BLaER1 (cell line): ENCODE data around the gene ADGRF1.

Experiments
- H3K27ac ChIP-seq: shearing (Covaris generic); formaldehyde crosslinking; 2 replicates; pipeline ENCODE4 v1.8.1; 2022
- H3K27me3 ChIP-seq: shearing (Covaris generic); formaldehyde crosslinking; 2 replicates; pipeline ENCODE4 v1.8.1; 2022
- H3K36me3 ChIP-seq: shearing (Covaris generic); formaldehyde crosslinking; 2 replicates; pipeline ENCODE4 v1.8.1; 2022
- H3K4me1 ChIP-seq: shearing (Covaris generic); formaldehyde crosslinking; 2 replicates; pipeline ENCODE4 v1.8.1; 2022
- H3K4me2 ChIP-seq: shearing (Covaris generic); formaldehyde crosslinking; 2 replicates; pipeline ENCODE4 v1.8.1; 2022
- H3K4me3 ChIP-seq: shearing (Covaris generic); formaldehyde crosslinking; 2 replicates; pipeline ENCODE4 v1.8.1; 2022
- H3K9ac ChIP-seq: shearing (Covaris generic); formaldehyde crosslinking; 2 replicates; pipeline ENCODE4 v1.8.1; 2022
- H3K9me3 ChIP-seq: shearing (Covaris generic); formaldehyde crosslinking; 2 replicates; pipeline ENCODE4 v1.8.1; 2022
- H4K20me1 ChIP-seq: shearing (Covaris generic); formaldehyde crosslinking; 2 replicates; pipeline ENCODE4 v1.8.1; 2022
- Cebpa-rat ChIP-seq: shearing (Covaris generic); IDR thresholded peaks from 2 replicates; pipeline ENCODE4 v1.8.1; 2022

The ADGRF1 gene

DNA sequence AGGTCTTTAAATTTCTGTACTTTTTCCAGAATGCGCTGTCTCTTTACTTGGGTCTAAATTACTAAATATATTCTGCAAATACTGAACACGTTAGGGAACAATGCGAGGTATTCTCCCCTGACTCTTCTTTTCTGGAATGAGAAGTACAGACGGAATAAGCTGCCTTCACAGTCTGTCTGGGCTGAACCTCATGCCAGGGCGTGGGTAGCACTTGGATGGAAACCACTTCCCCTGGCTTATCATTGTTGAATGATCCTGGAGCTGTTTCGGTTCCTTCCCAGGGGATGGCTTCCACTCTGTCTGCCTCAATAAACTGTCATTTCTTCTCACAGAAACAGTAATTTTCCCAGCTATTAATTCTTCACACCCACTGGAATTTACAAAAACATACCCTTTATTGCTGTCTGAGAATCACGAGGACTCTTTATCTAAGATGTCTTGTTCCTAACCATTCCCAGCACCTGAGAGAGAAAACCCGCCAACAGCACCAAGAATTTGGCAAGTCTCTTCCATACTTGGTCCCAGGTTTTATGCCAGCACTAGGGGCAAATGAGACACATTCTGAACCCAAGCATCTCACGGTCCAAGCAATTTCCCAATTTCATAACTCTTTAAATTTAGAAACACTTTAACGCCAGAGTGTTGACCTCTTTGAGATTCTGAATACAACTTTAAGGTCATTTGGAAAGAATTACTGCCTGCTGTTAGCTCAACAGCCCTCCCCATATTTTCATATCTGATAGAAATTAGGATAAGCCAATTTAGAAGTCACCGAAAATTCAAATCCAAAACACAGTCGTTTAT is 77.2 kb downstream of the ADGRF1 start:
- H3K27ac ChIP-seq, result no peak overlapping the region
- TF ChIP-seq Cebpa-rat, result no peak
- no peaks in the 10 kb centered on the region for H3K27me3 ChIP-seq
- H3K4me3 ChIP-seq, result no peak overlapping the region
- H4K20me1 ChIP-seq, result no peaks in the 10 kb centered on the region
- H3K4me1 ChIP-seq, result no peaks in the 10 kb centered on the region
- no peaks in the 10 kb centered on the region for H3K9me3 ChIP-seq
- H3K36me3 ChIP-seq, result no peaks in the 10 kb centered on the region
- H3K4me2 ChIP-seq, result no peak overlapping the region
- no peak overlapping the region for H3K9ac ChIP-seq

DNA sequence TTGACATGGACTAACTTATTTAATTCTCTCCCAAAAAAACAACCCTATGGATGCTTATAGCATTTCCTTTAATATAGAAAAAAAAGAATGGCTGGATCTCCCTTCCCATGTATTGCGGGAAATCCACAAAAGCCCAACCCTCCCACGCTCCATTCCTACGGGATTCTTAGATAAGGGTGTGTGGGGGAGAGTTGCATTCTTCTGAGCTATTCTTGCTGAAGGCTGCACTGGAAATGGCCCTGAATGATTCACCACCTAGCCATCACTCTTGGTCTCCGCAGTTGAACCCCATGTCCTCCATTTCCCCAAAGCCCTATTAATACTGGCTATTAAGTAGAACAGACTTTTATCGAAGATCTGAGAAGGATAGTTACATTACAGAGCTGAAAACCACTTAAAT is 78.5 kb downstream of the ADGRF1 start:
- Histone ChIP-seq H3K4me2 (no peak overlapping the region), H3K27ac (no peak overlapping the region), H3K4me3 (no peak overlapping the region), H3K36me3 (no peaks in the 10 kb centered on the region), H4K20me1 (no peaks in the 10 kb centered on the region), H3K9me3 (no peaks in the 10 kb centered on the region), H3K9ac (no peak overlapping the region), H3K27me3 (no peaks in the 10 kb centered on the region), H3K4me1 (no peaks in the 10 kb centered on the region)
- no peak for TF ChIP-seq Cebpa-rat

DNA sequence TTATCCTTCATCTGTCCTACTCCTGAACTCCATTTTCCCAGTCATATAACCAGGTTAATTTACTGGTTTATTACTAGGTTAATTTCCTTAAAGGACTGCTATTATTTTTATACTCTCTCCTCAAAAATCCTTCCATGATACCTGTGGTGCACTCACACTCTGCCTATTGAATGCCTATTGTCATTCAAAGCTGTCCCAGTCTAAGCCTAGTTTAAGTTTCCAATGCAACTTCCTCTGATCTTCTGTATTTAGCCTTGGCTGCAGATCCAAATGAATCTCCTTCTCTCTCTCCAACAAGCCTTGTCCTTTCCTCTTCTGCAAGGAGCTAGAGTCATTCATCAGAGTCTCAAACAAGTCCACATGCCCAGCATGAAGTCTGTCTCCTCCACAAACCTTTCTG is 79.1 kb downstream of the ADGRF1 start:
- Histone ChIP-seq H3K4me3 (no peak overlapping the region), H4K20me1 (no peaks in the 10 kb centered on the region), H3K4me2 (no peak overlapping the region), H3K27me3 (no peaks in the 10 kb centered on the region), H3K36me3 (no peaks in the 10 kb centered on the region), H3K4me1 (no peaks in the 10 kb centered on the region), H3K9me3 (no peaks in the 10 kb centered on the region), H3K27ac (no peak overlapping the region), H3K9ac (no peak overlapping the region)
- TF ChIP-seq Cebpa-rat, result no peak

DNA sequence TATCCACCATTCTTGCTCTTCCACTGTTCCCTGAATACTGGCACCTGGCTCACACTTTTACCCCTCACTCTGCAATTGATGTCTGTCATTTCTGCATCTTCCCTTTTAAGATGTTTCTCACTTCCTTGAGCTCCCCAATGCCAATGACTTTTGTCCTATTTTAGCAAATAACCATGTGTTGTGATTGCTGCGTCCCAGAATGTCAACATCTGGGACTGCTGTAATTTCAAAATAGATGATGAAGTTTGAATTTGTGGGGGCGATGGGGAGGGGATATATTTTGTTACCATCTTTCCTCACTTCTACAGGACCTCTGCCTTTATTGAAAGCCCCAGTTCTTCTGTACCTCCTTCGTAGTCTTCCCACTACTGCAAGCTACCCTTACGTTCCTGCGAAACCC is 80.4 kb downstream of the ADGRF1 start:
- Histone ChIP-seq H3K4me3 (no peak overlapping the region), H3K9ac (no peak overlapping the region), H3K27ac (no peak overlapping the region), H3K4me1 (no peaks in the 10 kb centered on the region), H3K27me3 (no peaks in the 10 kb centered on the region), H4K20me1 (no peaks in the 10 kb centered on the region), H3K9me3 (no peaks in the 10 kb centered on the region), H3K4me2 (no peak overlapping the region), H3K36me3 (no peaks in the 10 kb centered on the region)
- TF ChIP-seq Cebpa-rat, result no peak

DNA sequence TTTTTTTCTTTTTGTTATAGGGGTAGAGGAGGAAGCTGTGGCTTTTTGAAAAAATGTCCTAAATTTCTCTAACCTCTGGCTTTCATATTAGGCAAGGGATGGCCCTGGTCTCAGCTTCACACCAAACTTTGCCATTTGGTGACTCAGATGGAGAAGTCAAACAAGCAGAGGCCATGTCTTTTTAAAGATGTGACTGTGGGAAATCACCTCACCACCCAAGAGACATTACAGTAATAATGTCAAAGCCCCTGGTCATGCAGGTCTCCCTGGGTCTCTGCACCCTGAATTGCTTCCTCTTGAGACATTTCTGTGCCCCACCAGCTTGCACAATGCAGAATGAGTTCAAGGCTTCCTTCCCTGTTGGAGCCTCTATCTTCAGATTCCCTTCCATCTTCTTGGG is 80.9 kb downstream of the ADGRF1 start:
- no peaks in the 10 kb centered on the region for H4K20me1 ChIP-seq
- H3K9me3 ChIP-seq, result no peaks in the 10 kb centered on the region
- H3K27me3 ChIP-seq, result no peaks in the 10 kb centered on the region
- no peaks in the 10 kb centered on the region for H3K36me3 ChIP-seq
- no peak for TF ChIP-seq Cebpa-rat
- H3K27ac ChIP-seq, result no peak overlapping the region
- H3K4me1 ChIP-seq, result no peaks in the 10 kb centered on the region
- no peak overlapping the region for H3K9ac ChIP-seq
- H3K4me3 ChIP-seq, result no peak overlapping the region
- H3K4me2 ChIP-seq, result no peak overlapping the region

DNA sequence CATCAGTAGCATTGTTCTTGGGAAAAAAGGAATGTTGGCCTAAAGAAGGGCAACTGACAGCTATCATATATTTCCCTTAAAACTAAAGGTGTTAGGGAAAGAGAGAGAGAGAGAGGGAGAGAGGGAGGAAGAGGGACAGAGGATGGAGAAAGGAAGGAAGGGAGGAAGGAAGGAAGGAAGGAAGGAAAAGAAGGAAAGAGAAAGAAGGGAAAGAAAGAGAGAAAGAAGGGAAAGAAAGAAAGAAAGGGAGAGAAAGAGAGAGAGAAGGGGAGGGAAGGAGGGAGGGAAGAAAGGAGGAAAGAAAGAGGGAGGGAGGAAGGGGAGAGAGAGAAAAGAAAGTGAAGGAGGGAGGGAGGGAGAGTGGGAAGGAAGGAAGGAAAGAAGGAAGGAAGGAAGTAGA is 82.7 kb downstream of the ADGRF1 start:
- no peaks in the 10 kb centered on the region for H3K27me3 ChIP-seq
- H3K36me3 ChIP-seq, result no peaks in the 10 kb centered on the region
- TF ChIP-seq Cebpa-rat, result no peak
- H3K4me2 ChIP-seq, result no peak overlapping the region
- no peaks in the 10 kb centered on the region for H3K4me1 ChIP-seq
- H3K9ac ChIP-seq, result no peak overlapping the region
- no peaks in the 10 kb centered on the region for H3K9me3 ChIP-seq
- H3K4me3 ChIP-seq, result no peak overlapping the region
- no peaks in the 10 kb centered on the region for H4K20me1 ChIP-seq
- H3K27ac ChIP-seq, result no peak overlapping the region

DNA sequence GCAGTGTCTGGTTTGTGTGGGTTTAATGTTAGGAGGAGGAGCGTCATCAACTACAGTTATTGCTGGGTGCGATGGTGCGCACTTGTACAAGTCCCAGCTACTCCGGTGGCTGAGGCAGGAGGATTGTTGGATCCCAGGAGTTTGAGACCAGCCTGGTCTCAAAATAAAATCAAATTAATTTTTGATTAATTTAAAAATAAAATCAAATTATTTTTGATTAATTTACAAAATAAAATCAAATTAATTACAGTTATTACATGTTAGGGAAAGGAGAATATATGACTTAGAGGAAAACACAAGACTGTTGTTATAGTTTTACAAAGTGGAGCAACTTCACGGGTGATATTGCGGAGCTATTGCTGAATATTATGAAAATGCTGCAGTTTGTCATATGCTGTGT is 85.7 kb downstream of the ADGRF1 start:
- H4K20me1 ChIP-seq, result no peaks in the 10 kb centered on the region
- H3K4me1 ChIP-seq, result no peaks in the 10 kb centered on the region
- H3K9me3 ChIP-seq, result no peaks in the 10 kb centered on the region
- H3K4me3 ChIP-seq, result no peak overlapping the region
- no peak for TF ChIP-seq Cebpa-rat
- no peak overlapping the region for H3K4me2 ChIP-seq
- H3K36me3 ChIP-seq, result no peaks in the 10 kb centered on the region
- H3K27me3 ChIP-seq, result no peaks in the 10 kb centered on the region
- H3K9ac ChIP-seq, result no peak overlapping the region
- H3K27ac ChIP-seq, result no peak overlapping the region

DNA sequence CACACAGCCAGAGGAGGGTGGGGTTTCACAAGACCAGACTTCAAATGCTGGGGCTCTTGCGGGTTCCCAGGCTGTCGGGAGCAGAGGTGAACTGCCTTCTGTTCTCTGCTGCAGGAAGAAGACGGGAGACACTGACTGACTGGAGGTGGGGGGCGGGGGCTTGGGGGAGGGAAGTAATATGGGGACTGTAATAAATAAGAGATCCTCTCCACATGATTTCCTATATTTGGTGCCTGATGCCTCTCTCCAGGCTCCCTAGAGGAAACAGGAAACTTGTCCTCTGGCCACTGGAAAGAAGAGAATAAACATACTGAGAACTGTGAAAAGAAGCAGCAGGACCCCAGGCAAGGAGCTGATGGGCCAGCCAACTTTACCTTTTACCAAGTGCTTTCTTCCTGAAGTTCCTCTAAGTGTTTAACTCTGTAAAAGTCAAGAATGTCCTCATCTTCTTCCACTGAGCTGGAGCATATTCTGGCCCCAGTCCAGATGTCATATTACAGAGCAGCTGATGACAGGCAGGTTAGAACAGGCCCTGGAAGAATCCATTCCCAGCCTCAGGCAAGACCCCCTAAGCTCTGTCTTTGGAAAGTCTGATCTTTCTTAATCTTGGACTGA is 87.2 kb downstream of the ADGRF1 start:
- H3K27me3 ChIP-seq, result no peaks in the 10 kb centered on the region
- H3K27ac ChIP-seq, result no peak overlapping the region
- no peaks in the 10 kb centered on the region for H3K9me3 ChIP-seq
- no peaks in the 10 kb centered on the region for H3K4me1 ChIP-seq
- H3K9ac ChIP-seq, result no peak overlapping the region
- TF ChIP-seq Cebpa-rat, result no peak
- no peak overlapping the region for H3K4me3 ChIP-seq
- H3K36me3 ChIP-seq, result no peaks in the 10 kb centered on the region
- H3K4me2 ChIP-seq, result no peak overlapping the region
- no peaks in the 10 kb centered on the region for H4K20me1 ChIP-seq

DNA sequence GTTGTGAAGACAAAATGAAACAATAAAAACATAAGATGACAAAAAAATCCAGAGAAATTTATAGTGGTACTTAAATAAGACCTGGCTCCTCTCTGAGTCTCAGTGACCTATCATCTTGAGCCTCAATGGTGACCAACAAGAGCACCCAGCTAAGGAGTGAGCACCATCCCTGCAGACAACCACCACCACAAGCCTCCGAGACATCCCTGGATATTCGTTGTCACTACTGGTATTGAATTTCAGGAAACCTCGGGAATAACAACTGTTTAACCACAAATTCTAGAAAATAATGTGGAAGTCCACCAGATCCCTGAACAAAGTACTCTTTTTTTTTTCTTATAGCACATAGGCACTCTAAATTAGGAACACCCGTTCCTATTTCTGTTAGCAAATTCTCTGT is 88.2 kb downstream of the ADGRF1 start:
- H3K4me3 ChIP-seq, result no peak overlapping the region
- no peak overlapping the region for H3K27ac ChIP-seq
- no peak for TF ChIP-seq Cebpa-rat
- H3K36me3 ChIP-seq, result no peaks in the 10 kb centered on the region
- no peaks in the 10 kb centered on the region for H4K20me1 ChIP-seq
- no peaks in the 10 kb centered on the region for H3K4me1 ChIP-seq
- no peaks in the 10 kb centered on the region for H3K9me3 ChIP-seq
- H3K27me3 ChIP-seq, result no peaks in the 10 kb centered on the region
- H3K9ac ChIP-seq, result no peak overlapping the region
- no peak overlapping the region for H3K4me2 ChIP-seq

DNA sequence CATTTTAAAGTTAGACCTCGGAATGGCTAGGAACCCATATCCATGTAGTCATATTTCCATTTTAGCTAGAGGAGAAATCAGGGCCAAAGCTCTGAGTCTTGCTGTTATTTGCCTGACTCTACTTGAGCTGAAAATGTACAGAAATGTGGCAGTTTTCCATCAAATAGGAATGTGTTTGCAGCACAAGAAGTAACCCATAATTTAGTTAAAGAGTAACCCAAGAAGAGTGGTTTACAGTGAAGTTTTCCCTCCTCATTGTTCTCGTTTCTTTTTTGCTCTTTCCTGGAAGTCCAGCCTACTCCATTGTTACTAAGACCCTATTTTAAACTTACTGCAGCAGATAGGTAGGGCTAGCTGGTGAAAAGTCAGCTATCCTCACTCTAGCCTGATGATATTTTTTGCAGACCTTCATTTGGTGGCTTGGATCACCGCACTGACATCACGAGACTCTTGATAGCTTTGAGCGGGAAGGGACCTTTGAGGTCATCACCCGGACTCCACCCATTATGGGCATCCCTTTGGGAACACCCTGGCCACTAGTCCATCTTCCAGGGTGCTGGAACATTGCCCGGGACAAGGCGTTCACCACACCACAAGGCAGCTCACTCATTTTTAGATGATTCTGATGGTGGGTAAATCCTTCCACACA is 92.4 kb downstream of the ADGRF1 start:
- H3K9ac ChIP-seq, result no peak overlapping the region
- H3K36me3 ChIP-seq, result no peaks in the 10 kb centered on the region
- no peaks in the 10 kb centered on the region for H4K20me1 ChIP-seq
- no peaks in the 10 kb centered on the region for H3K27me3 ChIP-seq
- H3K4me1 ChIP-seq, result no peaks in the 10 kb centered on the region
- no peak overlapping the region for H3K4me3 ChIP-seq
- no peak for TF ChIP-seq Cebpa-rat
- no peak overlapping the region for H3K27ac ChIP-seq
- H3K4me2 ChIP-seq, result no peak overlapping the region
- no peaks in the 10 kb centered on the region for H3K9me3 ChIP-seq
